K562 (cell line): ENCODE measurements around the gene MMS22L. TPM values are rescaled to one million over a fixed set of nuclear protein-coding genes. Genes with fewer than 3 reads are reported as not detected.

Source experiments
- ATAC-seq: fragments of 200-7000 bp; cut with Tn5 transposase; 3 replicates; pipeline ENCODE4 v1.9.1; 2020; ENCODE audit warnings: moderate library complexity
- BruUV-seq: library from RNA; stranded (reverse); fragments of 400-500 nt; replicated peaks from 2 replicates; lab custom pipeline; 2021; lab: Mats Ljungman, UMichigan
- CTCF ChIA-PET: fragments of 300-600 bp; formaldehyde crosslinking; extraction: SDS; loops from one replicate; lab custom pipeline; 2021; ENCODE audit warnings: low intra/inter-chr PET ratio; lab: Yijun Ruan, JAX
- POLR2A ChIA-PET: fragments of 300-600, 350-650 bp; sonication (Branson Sonifier 250); formaldehyde crosslinking; extraction: SDS; loops from one replicate; lab custom pipeline; 2021; ENCODE audit warnings: antibody characterized with exemption, inconsistent platforms; lab: Yijun Ruan, JAX
- DNase-seq, 4 experiments: peaks; one replicate each; pipeline versions ENCODE4 v3.0.0 to v3.0.0-alpha.2; 2011 to 2018; ENCODE audit warnings: low spot score in 3 of 4, mixed read lengths in 3 of 4; ENCODE audit errors: extremely low read depth in 1 of 4
- FAIRE-seq: peaks from 2 replicates; lab custom pipeline; 2011; peaks lifted over from hg19 to GRCh38; lab: Jason Lieb, UNC
- H2AFZ ChIP-seq: 2 replicates; pipeline ENCODE4 v1.6.0; 2011; ENCODE audit warnings: low read depth, low read length, control low read depth, inconsistent platforms
- H3K27ac ChIP-seq: fragments of 200-600 bp; 3 replicates; pipeline ENCODE4 v1.8.0; 2011; ENCODE audit warnings: low read depth, mild to moderate bottlenecking, control low read depth, inconsistent platforms, low read length, moderate library complexity, mixed read lengths; ENCODE audit errors: extremely low read depth
- H3K27me3 ChIP-seq, 2 experiments: fragments of 300-600 bp in 1 of 2; 2 replicates in 1 of 2; 3 replicates in 1 of 2; pipeline versions ENCODE4 v1.6.0 to v1.8.0; 2011; ENCODE audit warnings: inconsistent platforms in 2 of 2, low read length in 2 of 2, mild to moderate bottlenecking in 1 of 2, mixed read lengths in 1 of 2, moderate library complexity in 1 of 2; ENCODE audit not compliant: control insufficient read depth in 2 of 2, insufficient read depth in 2 of 2
- H3K36me3 ChIP-seq: fragments of 300-600 bp; 3 replicates; pipeline ENCODE4 v1.8.0; 2011; ENCODE audit warnings: mild to moderate bottlenecking, low read length, inconsistent platforms; ENCODE audit not compliant: control insufficient read depth, insufficient read depth
- H3K4me1 ChIP-seq, 2 experiments: fragments of 200-600 bp in 1 of 2; replicated peaks in 1 of 2; 2 replicates in 1 of 2; 3 replicates in 1 of 2; pipeline versions ENCODE4 v1.5.1 to v1.8.0; 2011; ENCODE audit warnings: inconsistent platforms in 2 of 2, low read length in 2 of 2, mild to moderate bottlenecking in 1 of 2, mixed read lengths in 1 of 2, moderate library complexity in 1 of 2; ENCODE audit not compliant: control insufficient read depth in 2 of 2, insufficient read depth in 2 of 2
- H3K4me2 ChIP-seq: 2 replicates; pipeline ENCODE4 v1.6.1; 2011; ENCODE audit warnings: low read length, control low read depth, inconsistent platforms, mixed read lengths; ENCODE audit not compliant: insufficient read depth
- H3K4me3 ChIP-seq: fragments of 200-600 bp; sonication (generic), shearing (Covaris generic); 2 replicates; pipeline ENCODE4 v1.5.1; 2016; ENCODE audit warnings: control low read depth, inconsistent platforms
- H3K79me2 ChIP-seq: fragments of 200-600 bp; 3 replicates; pipeline ENCODE4 v1.8.0; 2011; ENCODE audit warnings: low read length, inconsistent platforms; ENCODE audit not compliant: control insufficient read depth, insufficient read depth
- H3K9ac ChIP-seq, 2 experiments: 2 replicates each; pipeline versions ENCODE4 v1.6.0 to v1.6.1; 2011; ENCODE audit warnings: low read depth in 2 of 2, low read length in 2 of 2, control low read depth in 1 of 2, inconsistent platforms in 1 of 2, mild to moderate bottlenecking in 1 of 2, mixed read lengths in 1 of 2; ENCODE audit not compliant: insufficient read depth in 1 of 2
- H3K9me1 ChIP-seq: one replicate; pipeline ENCODE4 v1.6.0; 2011; ENCODE audit warnings: inconsistent platforms, mild to moderate bottlenecking, low read length, moderate library complexity; ENCODE audit not compliant: control insufficient read depth, insufficient read depth
- H3K9me3 ChIP-seq: replicated peaks from 2 replicates; pipeline ENCODE4 v1.5.1; 2011; ENCODE audit warnings: low read depth, low read length, inconsistent platforms; ENCODE audit not compliant: control insufficient read depth, insufficient read depth
- H4K20me1 ChIP-seq: replicated peaks from 2 replicates; pipeline ENCODE4 v1.6.1; 2011; ENCODE audit warnings: low read length, inconsistent platforms, mixed read lengths; ENCODE audit not compliant: control insufficient read depth, insufficient read depth
- BCL6 ChIP-seq: fragments of 250-450 bp; sonication (Bioruptor Pico); IDR thresholded peaks from 2 replicates; pipeline ENCODE4 v1.4.0; 2020
- CBFA2T2 ChIP-seq: fragments of 450-650 bp; conservative IDR thresholded peaks from 2 replicates; pipeline ENCODE4 v1.6.1; 2017; ENCODE audit warnings: mild to moderate bottlenecking
- EGR1 ChIP-seq: fragments of 450-650 bp; conservative IDR thresholded peaks from 2 replicates; pipeline ENCODE4 v1.6.1; 2017; ENCODE audit warnings: mild to moderate bottlenecking
- HDAC8 ChIP-seq: fragments of 450-650 bp; IDR thresholded peaks from 2 replicates; pipeline ENCODE4 v1.6.1; 2016; ENCODE audit warnings: mild to moderate bottlenecking, missing genetic modification characterization, moderate library complexity, missing compliant biosample characterization
- IRF9 ChIP-seq: fragments of 450-650 bp; IDR thresholded peaks from 2 replicates; pipeline ENCODE4 v1.6.1; 2016; ENCODE audit warnings: missing biosample characterization, missing genetic modification characterization
- JUND ChIP-seq, 2 experiments: IDR thresholded peaks; 2 replicates in 1 of 2; 3 replicates in 1 of 2; pipeline ENCODE4 v1.6.1; 2011; ENCODE audit warnings: borderline replicate concordance in 2 of 2, low read depth in 2 of 2, low read length in 2 of 2, improper control_type of control experiment in 1 of 2, missing biosample characterization in 1 of 2, missing genetic modification characterization in 1 of 2, missing genetic modification reagents in 1 of 2
- MYBL2 ChIP-seq, 2 experiments: fragments of 450-650 bp in 1 of 2; sonication (generic) in 1 of 2; formaldehyde crosslinking in 1 of 2; IDR thresholded peaks; 2 replicates each; pipeline versions ENCODE4 v1.6.1 to v1.8.1; 2017 to 2022; ENCODE audit warnings: borderline replicate concordance in 1 of 2, inconsistent platforms in 1 of 2, low read depth in 1 of 2, mild to moderate bottlenecking in 1 of 2, missing genetic modification reagents in 1 of 2, moderate library complexity in 1 of 2
- NCOA4 ChIP-seq: fragments of 450-650 bp; IDR thresholded peaks from 2 replicates; pipeline ENCODE4 v1.6.1; 2018; ENCODE audit warnings: mild to moderate bottlenecking; ENCODE audit not compliant: partially characterized antibody
- NR2C2 ChIP-seq, 2 experiments: fragments of 200-800 bp in 1 of 2; sonication (Bioruptor generic) in 1 of 2; sonication (generic) in 1 of 2; formaldehyde crosslinking in 1 of 2; IDR thresholded peaks; 2 replicates each; pipeline versions ENCODE4 v1.6.1 to v1.8.0; 2016 to 2022; ENCODE audit warnings: mild to moderate bottlenecking in 1 of 2, missing compliant biosample characterization in 1 of 2, missing genetic modification characterization in 1 of 2, missing genetic modification reagents in 1 of 2
- PPARD ChIP-seq: fragments of 250-450 bp; sonication (Bioruptor Pico); IDR thresholded peaks from 2 replicates; pipeline ENCODE4 v1.8.0; 2022; ENCODE audit warnings: inconsistent platforms, mild to moderate bottlenecking, moderate library complexity
- ZBTB49 ChIP-seq: sonication (generic); formaldehyde crosslinking; IDR thresholded peaks from 2 replicates; pipeline ENCODE4 v1.8.0; 2022; ENCODE audit warnings: missing genetic modification reagents, mild to moderate bottlenecking, borderline replicate concordance
- ZC3H11A ChIP-seq: IDR thresholded peaks from 2 replicates; pipeline ENCODE4 v1.6.1; 2012; ENCODE audit warnings: low read depth, low read length, improper control_type of control experiment
- ZNF197 ChIP-seq: fragments of 200-800 bp; sonication (Bioruptor generic); IDR thresholded peaks from 2 replicates; pipeline ENCODE4 v1.6.1; 2016; ENCODE audit warnings: low read depth, missing genetic modification characterization, missing compliant biosample characterization
- ZNF77 ChIP-seq: fragments of 250-450 bp; sonication (Bioruptor Pico); IDR thresholded peaks from 2 replicates; pipeline ENCODE4 v1.5.0; 2020
- ZNF830 ChIP-seq: fragments of 250-450 bp; sonication (Bioruptor Pico); IDR thresholded peaks from 2 replicates; pipeline ENCODE4 v1.5.0; 2021; ENCODE audit warnings: mild to moderate bottlenecking
- in situ Hi-C: fragments of 300-500 bp; cut with MboI; formaldehyde crosslinking; loops from 4 replicates; pipeline ENCODE4 v1.15.0; 2018; ENCODE audit warnings: inconsistent platforms, mixed read lengths
- intact Hi-C: fragments of 100-400 bp; cut with micrococcal nuclease; formaldehyde crosslinking; loops from 2 replicates; pipeline ENCODE4 v1.14.2; 2022
- polyA plus RNA-seq, 8 experiments: library from polyadenylated mRNA; depleted of rRNA in 4 of 8; stranded (reverse) in 5 of 8; unstranded in 3 of 8; fragments of >200 nt; fragmentation: Nextera tagmentation in 2 of 8; fragmentation: Illumina TruSeq in 1 of 8; extraction: Ambion mirVana in 2 of 8; extraction: Trizol in 1 of 8; gene quantifications; 2 replicates each; pipeline versions ENCODE4 v1.2.1 to v1.2.3, GENCODE V29; 2011 to 2014; ENCODE audit warnings: inconsistent platforms in 1 of 8, missing spikeins in 1 of 8
- total RNA-seq, 7 experiments: library from RNA; depleted of rRNA in 6 of 7; stranded (reverse); fragments of >200 nt in 6 of 7; fragmentation: Illumina TruSeq in 2 of 7; extraction: Trizol in 2 of 7; gene quantifications; 2 replicates each; pipeline versions ENCODE4 v1.2.1 to v1.2.3, GENCODE V29; 2011 to 2021; ENCODE audit warnings: low replicate concordance in 1 of 7
- TF ChIP-seq, protein P1 (sequence below): fragments of 450-650 bp; formaldehyde crosslinking; IDR thresholded peaks from 2 replicates; pipeline ENCODE4 v1.4.0; 2022; ENCODE audit warnings: missing genetic modification characterization
- TF ChIP-seq, protein P2 (sequence below): sonication (generic); formaldehyde crosslinking; IDR thresholded peaks from 2 replicates; pipeline ENCODE4 v1.8.1; 2023; ENCODE audit warnings: mild to moderate bottlenecking, missing genetic modification reagents

MMS22L gene
- total and polyA plus RNA-seq, 9 of the 15 experiments (the other 6 are each of a cell fraction or from before 2014, with no cell fraction given) = 13.0 to 59.5 (median 26.9) TPM

GRCh38 chr6:97207383-97207782 is 75.6 kb downstream of the MMS22L start:
- no peak overlapping the region for H2AFZ ChIP-seq
- H3K79me2 ChIP-seq = peaks cover 17% of the 10 kb centered on the region; the same call in 2 of the 3 replicates
- H3K4me1 ChIP-seq = no peaks in the 10 kb centered on the region
- no TSS peak for BruUV-seq
- H3K4me2 ChIP-seq = no peak overlapping the region
- intact Hi-C loops (no loop called here), in situ Hi-C loops (no loop called here)
- H3K9me3 ChIP-seq = no peaks in the 10 kb centered on the region
- no peak overlapping the region for H3K27ac ChIP-seq
- POLR2A ChIA-PET = no interaction called here
- ATAC-seq = peak; percentile 40; the same call in 1 of the 3 replicates
- DNase-seq = no peak
- H3K9ac ChIP-seq = no peak overlapping the region
- no peak overlapping the region for H3K4me3 ChIP-seq
- H4K20me1 ChIP-seq = 0 out of 2 replicates have a peak, but pooled peaks cover 4% of the 10 kb centered on the region
- CTCF ChIA-PET = no interaction called here
- H3K9me1 ChIP-seq = no peaks in the 10 kb centered on the region
- H3K27me3 ChIP-seq = no peaks in the 10 kb centered on the region
- H3K36me3 ChIP-seq = peaks cover 6% of the 10 kb centered on the region; the same call in 2 of the 3 replicates
- FAIRE-seq = no peak
- TF ChIP-seq PPARD (CRISPR knock-in tag) (no peak), CBFA2T2 (no peak), ZNF77 (no peak), NR2C2 (CRISPR knock-in tag; IDR thresholded peaks at IDR 0.05) (no peak), NR2C2 (tag; IDR thresholded peaks at IDR 0.05) (no peak), BCL6 (CRISPR knock-in tag) (no peak), NCOA4 (no peak), IRF9 (tag) (no peak), ZNF830 (CRISPR knock-in tag) (no peak), MYBL2 (IDR thresholded peaks at IDR 0.05; ENCODE audit: low read depth) (no peak), MYBL2 (CRISPR knock-in tag; IDR thresholded peaks at IDR 0.05; ENCODE audit: borderline replicate concordance) (no peak), ZBTB49 (CRISPR knock-in tag) (no peak), JUND (IDR thresholded peaks at IDR 0.05; ENCODE audit: borderline replicate concordance, low read depth, low read length) (no peak), JUND (tag; IDR thresholded peaks at IDR 0.05; ENCODE audit: borderline replicate concordance, low read depth, low read length) (no peak), EGR1 (no peak), HDAC8 (tag) (no peak), ZNF197 (no peak), ZC3H11A (no peak)
- TF ChIP-seq, protein P1, sequence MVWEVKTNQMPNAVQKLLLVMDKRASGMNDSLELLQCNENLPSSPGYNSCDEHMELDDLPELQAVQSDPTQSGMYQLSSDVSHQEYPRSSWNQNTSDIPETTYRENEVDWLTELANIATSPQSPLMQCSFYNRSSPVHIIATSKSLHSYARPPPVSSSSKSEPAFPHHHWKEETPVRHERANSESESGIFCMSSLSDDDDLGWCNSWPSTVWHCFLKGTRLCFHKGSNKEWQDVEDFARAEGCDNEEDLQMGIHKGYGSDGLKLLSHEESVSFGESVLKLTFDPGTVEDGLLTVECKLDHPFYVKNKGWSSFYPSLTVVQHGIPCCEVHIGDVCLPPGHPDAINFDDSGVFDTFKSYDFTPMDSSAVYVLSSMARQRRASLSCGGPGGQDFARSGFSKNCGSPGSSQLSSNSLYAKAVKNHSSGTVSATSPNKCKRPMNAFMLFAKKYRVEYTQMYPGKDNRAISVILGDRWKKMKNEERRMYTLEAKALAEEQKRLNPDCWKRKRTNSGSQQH (CRISPR knock-in tag) = no peak
- TF ChIP-seq, protein P2, sequence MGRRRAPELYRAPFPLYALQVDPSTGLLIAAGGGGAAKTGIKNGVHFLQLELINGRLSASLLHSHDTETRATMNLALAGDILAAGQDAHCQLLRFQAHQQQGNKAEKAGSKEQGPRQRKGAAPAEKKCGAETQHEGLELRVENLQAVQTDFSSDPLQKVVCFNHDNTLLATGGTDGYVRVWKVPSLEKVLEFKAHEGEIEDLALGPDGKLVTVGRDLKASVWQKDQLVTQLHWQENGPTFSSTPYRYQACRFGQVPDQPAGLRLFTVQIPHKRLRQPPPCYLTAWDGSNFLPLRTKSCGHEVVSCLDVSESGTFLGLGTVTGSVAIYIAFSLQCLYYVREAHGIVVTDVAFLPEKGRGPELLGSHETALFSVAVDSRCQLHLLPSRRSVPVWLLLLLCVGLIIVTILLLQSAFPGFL = no peak
